K562 treated with DMSO at 1 percent for 48 hours (cell line): ENCODE measurements around the gene TMEM186. TPM values are rescaled to one million over a fixed set of nuclear protein-coding genes. Genes with fewer than 3 reads are reported as not detected.

Source experiments
- total RNA-seq: library from RNA; unstranded; fragments of 300-600 nt; gene quantifications from 2 replicates; pipeline ENCODE4 v1.2.3, GENCODE V29; 2022; ENCODE audit warnings: low replicate concordance; ENCODE audit errors: extremely low read depth

The TMEM186 gene
- not detected in 2 replicates for total RNA-seq

GRCh38 chr16:8797364-8798173 is at the start of gene TMEM186, which contains the start of gene PMM2:
TSS of gene TMEM186 (minus strand) at chr16:8797639. CDS start at chr16:8797614, 25 bp downstream.
TSS of gene PMM2 (plus strand) at chr16:8797839. CDS start at chr16:8797883, 44 bp downstream.

Other genes starting within 250 kb of the TMEM186 start
- not detected in 2 replicates for gene TMEM114, start 207.1 kb downstream of the TMEM186 start, total RNA-seq
- gene METTL22, start 175.9 kb downstream of the TMEM186 start, total RNA-seq: not detected in 2 replicates
- gene ABAT, start 123.0 kb downstream of the TMEM186 start, total RNA-seq: not detected in 2 replicates
- gene PMM2, start 200 bp upstream of the TMEM186 start, total RNA-seq: not detected in 2 replicates
- not detected in 2 replicates for gene CARHSP1, start 71.4 kb upstream of the TMEM186 start, total RNA-seq
- not detected in 2 replicates for gene LITAFD, start 84.7 kb upstream of the TMEM186 start, total RNA-seq
- not detected in 2 replicates for gene USP7, start 166.3 kb upstream of the TMEM186 start, total RNA-seq